Stimulated activated CD8-positive, alpha-beta memory T cell treated with anti-CD3 and anti-CD28 coated beads, Interleukin-4, amount 100 ng/mL, for 24 hours (primary cell): ENCODE results near the gene CCAR1.
"Not testable (repeated sequence)": the region's sequence is repeated elsewhere in the genome, so short reads cannot be mapped to it uniquely, and the experiment has no call there.

ENCODE experiments used
- DNase-seq: peaks from one replicate; pipeline ENCODE4 v3.0.0-alpha.2; 2020; ENCODE audit warnings: low read depth

Gene CCAR1

DNA sequence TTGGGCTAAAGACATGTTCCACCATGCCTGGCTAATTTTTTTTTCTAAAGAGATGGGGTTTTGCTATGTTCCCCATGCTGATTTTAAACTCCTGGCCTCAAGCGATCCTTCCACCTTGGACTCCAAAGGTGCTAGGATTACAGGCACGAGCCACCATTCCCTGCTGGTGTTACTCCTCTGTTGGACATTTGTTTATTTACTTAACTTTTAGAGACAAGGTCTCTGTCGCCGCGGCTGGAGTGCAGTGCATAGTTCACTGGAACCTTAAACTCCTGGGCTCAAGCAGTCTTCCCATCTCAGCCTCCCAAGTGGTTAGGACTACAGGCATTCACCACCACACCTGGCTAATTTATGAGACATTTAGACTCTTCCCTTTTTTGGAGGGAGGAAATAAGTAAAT is 38.9 kb downstream of the CCAR1 start:
- no peak for DNase-seq

DNA sequence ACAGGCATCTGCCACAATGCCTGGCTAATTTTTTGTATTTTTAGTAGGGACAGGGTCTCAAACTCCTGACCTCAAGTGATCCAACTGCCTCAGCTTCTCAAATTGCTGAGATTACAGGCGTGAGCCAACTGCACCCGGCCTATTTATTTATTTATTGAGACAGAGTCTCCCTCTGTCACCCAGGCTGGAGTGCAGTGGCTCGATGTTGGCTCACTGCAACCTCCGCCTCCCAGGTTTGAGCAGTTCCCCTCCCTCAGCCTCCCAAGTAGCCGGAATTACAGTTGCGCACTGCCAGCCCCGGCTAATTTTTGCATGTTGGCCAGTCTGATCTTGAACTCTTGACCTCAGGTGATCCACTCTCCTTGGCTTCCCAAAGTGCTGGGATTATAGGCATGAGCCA is 46.4 kb downstream of the CCAR1 start:
- not testable (repeated sequence) for DNase-seq

DNA sequence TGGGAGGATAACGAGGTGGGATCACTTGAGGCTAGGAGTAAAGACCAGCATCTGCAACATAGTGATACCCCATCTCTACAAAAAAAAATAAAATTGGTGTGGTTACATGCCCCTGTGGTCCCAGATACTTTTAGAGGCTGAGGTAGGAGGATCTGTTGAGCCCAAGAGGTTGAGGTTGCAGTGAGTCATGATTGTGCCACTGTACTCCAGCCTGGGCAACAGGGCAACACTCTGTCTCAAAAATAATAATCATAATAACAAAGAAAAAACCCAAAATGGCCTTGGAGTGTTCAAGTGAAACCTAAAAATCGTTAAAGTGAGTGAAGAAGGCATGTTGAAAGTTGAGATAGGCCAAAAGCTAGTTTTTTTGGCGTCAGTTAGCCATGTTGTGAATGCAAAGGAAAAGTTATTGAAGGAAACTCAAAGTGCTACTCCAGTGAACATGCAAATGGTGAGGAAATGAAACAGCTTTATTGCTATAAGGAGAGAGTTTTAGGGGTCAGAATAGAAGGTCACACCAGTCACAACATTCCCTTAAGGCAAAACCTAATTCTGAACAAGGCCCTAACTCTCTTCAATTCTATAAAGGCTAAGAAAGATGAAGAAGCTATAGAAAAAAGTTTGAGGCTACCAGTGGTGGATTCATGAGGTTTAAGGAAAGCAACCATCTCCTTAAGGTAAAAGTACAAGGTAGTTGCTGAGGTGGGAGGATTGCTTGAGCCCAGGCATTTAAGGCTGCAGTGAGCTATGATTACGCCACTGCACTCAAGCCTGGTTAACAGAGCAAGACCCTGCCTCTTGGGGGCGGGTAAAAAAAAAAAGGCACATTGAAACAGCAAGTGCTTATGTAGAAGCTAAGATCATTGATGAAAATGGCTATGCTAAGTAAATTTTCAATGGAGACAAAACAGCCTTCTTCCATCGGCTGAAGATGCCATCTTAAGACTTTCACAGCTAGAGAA is 60.9 kb downstream of the CCAR1 start:
- no peak for DNase-seq

DNA sequence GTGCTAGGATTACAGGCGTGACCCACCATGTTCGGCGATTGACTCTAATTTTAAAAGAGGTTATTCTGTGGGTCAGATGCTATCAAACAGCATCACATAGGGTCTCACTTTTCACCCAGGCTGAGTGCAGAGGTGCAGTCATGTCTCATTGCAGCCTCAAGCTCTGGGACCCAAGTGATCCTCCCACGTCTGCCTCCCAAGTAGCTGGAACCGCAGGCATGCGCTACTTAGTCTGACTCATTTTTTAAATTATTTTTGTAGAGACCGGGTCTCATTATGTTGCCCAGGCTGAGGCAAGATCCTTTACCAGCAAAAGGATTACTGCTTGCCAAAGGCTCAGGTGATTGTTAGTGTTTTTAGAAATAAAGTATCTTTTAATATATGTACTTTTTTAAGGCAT is 63.4 kb downstream of the CCAR1 start:
- no peak for DNase-seq

DNA sequence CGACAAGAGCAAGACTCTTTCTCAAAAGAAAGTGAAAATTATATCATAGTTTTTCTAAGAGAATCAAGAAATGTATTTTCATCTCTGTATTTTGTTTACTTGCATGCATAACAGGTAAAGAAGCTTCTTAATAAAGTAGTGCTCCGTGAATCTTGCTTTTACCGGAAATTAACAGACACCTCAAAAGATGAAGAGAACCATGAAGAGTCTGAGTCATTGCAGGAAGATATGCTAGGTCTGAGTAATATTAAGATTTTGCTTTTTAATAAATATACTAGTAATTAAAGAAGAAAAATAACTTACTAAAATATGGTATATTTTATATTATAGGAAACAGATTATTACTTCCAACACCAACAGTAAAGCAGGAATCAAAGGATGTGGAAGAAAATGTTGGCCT is 66.8 kb downstream of the CCAR1 start:
- DNase-seq = no peak

DNA sequence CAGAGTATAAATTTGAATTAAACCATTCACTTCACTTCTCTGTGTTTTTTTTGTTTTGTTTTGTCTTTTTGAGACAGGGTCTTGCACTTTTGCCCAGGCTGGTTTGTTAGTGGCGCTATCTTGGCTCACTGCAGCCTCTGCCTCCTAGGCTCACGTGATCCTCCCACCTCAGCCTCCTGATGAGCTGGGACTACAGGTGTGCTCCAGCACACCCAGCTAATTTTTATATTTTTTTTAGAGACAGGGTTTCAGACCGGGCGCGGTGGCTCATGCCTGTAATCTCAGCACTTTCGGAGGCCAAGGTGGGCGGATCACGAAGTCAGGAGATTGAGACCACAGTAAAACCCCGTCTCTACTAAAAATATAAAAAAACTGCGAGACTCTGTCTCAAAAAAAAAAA is 69.4 kb downstream of the CCAR1 start:
- DNase-seq = no peak

DNA sequence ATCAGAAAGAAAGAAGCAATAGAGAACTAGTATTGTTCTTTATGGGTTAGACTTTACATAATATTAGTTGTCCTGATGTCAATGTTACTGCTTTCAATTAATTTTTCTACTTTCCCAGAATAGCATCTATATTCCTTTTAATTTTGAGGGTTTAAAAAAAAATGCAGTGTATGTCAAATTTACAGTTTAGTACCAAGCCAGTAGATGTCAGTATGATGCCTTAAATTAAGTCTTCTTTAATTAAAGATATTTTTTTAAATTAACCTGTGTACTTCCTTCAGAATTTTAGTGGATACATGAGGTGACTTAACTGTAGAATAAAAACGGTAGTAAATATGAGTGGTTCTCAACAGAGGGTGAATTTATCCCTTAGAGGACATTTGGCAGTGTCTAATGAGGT is 71.1 kb downstream of the CCAR1 start:
- DNase-seq = no peak

DNA sequence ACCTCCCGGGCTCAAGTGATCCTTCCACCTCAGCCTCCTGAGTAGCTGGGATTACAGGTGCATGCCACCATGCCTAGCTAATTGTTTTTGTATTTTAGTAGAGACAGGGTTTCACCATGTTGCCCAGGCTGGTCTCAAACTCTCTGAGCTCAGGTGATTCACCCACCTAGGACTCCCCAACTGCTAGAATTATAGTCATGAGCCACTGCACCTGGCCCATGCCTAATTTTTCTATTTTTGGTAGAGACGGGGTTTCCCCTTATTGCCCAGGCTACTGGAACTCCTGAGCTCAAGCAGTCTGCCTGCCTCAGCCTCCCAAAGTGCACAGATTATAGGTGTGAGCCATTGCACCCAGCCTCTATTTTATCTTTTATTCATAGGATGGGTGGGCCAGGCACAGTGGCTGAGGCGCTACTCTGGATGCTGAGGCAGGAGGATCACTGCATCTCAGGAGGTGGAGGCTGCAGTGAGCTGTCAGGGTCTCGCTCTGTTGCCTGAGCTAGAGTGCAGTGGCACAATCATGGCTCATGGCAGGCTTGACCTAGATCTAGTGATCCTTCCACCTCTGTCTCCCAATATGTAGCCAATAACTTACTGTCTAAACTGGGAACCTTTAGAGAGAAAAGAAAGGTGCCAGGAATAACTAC is 75.0 kb downstream of the CCAR1 start:
- no peak for DNase-seq

DNA sequence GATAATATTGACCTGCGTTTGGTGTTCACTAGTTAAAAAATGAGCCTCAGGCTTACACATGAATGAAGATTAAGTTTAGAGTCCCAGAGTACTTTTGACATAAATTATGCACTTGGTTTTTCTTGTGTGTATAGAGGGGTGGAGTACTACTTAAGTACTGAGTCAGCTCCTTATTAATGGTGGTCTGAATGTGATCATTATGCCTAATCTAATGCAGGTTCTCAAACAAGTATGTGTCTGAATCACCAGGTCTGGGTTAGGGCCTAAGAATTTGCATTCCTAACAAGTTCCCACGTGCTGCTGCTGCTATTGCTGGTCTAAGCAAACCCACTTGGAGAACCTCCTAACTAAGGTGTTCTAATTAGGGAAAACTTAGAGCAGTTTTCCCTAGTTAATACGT is 75.6 kb downstream of the CCAR1 start:
- no peak for DNase-seq

DNA sequence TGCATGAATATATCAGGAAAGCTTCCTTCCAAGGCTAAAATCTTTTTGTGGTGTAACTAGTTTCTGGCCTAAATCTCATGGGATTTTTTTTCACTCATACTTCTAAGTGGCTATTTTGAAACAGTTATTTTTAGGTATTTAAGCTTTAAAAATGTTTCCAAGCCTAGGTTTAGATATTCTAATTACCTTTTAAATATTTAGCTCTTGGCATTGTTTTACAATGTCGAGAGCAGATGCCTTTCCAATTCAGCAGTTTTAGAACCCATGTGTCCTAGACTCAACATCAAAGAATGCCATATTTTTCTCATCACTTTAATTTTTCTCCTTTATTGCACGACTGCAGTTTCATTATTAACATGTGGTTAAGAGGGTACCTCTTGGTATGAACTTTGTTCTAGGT is 79.2 kb downstream of the CCAR1 start:
- no peak for DNase-seq

DNA sequence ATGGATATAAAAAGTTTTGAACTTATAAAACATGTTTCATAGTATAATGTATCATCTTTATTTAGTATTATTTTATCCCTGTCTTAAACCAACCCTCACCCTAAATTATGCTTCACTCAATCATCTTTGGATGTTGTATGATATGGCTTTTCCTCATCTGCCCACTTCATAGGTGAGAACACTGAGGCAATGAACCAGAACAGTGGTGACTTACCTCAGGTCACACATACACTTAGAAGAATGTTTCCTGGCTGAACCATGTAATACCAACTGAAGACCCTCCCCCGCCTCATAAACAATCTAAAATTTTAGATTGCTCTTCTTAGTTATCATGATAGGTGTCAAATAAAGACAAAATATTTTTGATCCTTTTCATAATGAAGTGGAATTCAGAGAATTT is 83.7 kb downstream of the CCAR1 start:
- DNase-seq = no peak

DNA sequence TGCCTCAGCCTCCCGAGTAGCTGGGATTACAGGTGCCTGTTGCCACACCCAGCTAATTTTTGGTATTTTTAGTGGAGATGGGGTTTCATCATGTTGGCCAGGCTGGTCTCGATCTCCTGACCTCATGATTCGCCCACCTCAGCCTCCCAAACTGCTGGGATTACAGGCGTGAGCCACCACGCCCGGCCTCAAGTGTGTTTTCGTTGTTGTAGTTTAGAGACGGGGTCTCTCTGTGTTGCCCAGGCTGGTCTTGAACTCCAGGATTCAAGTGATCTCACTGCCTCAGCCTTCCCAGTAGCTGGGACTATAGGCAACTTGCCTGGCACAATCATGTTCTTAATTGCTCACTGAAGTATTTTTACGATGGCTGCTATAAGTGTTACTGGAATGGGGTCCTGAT is 89.8 kb downstream of the CCAR1 start:
- DNase-seq = not testable (repeated sequence)

DNA sequence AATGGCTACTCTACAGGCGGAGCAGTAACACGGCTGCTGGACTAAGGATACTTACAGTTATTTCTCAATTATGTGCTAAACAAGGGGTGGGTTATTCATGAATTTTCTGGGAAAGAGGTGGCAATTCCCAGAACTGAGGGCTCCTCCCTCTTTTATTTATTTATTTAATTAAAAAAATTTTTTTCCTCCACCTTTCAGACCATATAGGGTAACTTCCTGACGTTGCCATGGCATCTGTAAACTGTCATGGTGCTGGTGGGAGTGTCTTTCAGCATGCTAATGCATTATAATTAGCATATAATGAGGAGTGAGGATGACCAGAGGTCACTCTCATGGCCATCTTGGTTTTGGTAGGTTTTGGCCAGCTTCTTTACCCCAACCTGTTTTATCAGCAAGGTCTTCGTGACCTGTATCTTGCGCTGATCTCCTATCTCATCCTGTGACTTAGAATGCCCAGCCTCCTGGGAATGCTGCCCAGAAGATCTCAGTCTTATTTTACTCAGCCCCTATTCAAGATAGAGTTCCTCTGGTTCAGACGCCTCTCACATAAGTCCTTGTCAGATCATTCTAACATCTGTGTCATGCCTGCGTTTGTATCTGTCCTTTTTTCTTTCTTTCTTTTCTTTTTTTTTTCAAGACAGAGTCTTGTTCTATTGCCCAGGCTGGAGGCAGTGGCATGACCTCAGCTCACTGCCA is 90.4 kb downstream of the CCAR1 start:
- DNase-seq = no peak

DNA sequence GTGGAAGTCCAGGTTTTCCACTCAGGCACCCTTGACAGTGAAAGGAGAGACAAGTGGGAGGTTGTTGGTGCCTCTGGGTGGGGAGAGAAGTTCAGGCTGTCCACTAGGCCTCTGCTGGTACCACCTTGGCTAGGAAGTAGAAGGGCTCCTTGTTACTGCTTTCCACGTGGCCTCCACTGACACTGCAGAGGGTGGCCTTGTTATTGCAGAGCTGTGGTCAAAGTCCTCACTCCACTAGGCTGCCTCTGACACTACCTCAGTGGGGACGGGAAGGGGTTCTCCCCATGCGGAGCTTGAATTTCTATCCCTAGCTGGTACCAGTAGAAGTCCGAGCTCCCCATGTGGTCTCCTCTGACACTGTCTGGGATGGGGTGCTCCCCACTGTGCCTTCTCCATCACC is 91.4 kb downstream of the CCAR1 start:
- DNase-seq = no peak

DNA sequence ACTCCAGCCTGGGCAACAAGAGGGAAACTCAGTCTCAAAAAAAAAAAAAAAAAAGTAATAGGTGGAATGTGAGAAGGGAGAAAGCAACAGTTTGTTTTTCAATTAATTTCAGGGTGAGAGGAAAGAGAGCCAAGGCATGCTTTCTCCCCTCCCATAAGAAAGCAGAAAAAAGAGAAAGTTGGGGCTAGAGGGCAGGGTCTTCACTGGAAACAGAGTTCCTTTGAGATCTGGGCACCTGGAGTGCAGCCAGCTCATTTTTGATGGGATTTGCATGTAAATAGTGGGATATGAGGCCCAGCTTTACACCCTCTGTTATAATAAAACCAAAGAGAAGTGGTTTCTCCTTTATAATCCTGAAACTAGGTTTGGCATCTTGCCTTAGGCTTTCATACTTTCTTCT is 92.5 kb downstream of the CCAR1 start:
- DNase-seq = no peak

DNA sequence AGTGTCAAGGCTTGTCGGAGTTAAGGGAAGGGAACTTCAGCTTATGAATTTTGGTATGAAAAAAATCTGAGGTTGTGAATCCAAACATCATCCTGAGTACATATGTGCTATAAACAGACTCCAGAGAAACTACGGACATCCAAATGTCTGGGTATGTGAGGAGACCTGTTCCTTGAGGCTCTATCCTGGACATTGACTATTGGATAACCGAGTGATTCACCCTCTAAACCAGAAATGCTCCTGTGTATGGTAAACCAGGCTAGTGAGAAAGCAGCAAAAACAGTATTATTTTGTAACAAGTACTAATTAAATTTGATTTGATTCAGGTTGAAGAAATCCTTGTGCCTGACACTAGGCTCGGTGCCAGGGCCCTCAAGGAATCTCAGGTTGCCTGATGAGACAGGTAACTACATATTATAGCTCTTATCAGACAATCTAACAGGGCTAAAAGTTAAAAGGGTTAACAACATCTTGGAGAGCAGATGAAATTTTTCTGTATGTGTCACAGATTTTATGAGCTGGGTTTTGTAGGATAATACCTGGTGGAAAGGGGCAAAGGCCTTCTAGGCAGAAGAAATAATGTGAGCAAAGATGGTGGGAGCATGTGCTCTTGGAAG is 95.9 kb downstream of the CCAR1 start:
- no peak for DNase-seq

DNA sequence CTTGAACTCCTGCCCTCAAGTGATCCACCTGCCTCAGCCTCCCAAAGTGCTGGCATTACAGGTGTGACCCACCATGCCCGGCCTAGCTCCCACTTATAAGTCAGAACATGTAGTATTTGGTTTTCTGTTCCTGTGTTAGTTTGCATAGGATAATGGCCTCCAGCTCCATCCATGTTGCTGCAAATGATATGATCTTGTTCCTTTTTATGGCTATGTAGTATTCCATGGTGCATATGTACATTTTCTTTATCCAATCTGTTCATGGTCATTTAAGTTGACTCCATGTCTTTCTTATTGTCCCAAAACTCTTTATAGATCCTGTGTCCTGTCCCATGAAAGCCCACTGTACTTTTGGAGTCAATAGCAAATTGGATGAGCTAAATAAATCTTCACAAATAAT is 99.3 kb downstream of the CCAR1 start:
- DNase-seq = not testable (repeated sequence)

DNA sequence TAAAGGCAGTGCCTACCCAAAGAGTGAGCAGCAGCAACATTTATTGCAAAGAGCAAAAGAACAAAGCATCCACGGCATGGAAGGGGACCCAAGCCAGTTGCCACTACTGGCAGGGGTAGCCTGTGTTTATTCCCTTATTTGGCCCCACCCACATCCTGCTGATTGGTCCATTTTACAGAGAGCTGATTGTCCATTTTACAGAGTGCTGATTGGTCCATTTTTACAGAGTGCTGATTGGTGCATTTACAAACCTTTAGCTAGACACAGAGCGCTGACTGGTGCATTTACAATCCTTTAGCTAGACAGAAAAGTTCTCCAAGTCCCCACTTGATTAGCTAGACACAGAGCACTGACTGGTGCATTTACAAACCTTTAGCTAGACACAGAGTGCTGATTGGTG is 101.6 kb downstream of the CCAR1 start:
- not testable (repeated sequence) for DNase-seq

DNA sequence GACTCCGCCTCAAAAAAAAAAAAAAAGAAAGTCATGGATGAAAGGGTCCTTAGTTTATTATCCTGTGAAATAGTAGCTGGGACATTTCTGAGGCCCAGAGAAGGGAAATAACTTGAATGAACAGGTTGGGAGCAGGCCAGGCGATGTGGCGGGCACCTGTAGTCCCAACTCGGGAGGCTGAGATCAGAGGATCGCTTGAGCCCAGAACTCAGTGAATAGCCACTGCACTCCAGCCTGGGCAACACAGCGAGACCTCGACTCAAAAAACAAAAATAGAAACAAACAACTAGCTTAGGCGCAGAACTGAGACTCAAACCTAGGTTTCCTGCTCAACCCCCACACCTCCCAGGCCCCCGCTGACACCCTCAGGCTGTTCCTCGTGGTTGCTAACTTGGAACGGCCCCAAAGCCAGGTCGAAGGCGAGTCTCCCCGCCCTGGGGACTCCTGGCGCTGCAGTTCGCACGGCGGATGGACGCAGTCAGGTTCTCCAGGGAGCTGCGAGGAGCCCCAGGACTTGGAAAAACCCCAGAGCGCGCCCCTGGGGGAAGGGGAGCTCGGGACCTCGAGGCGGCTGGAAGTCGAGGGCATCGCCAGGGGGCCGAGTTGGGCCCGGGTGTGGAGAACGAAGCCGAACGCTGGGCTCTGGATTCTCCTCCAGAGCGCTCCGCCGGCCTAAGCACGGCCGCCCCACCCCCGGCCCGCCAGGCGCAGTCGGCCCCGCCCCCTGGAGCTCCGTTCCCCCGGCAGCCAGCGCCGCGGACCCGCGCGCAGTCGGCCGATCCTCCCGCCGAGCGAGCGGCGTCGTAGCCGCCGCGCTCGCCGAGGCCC is 105.9 kb downstream of the CCAR1 start, which contains the start of gene STOX1:
TSS of gene STOX1 (plus strand) at position 768 of the 828 bp plus-strand sequence. CDS start 93 bp downstream, outside the sequence.
- peak; percentile 57 for DNase-seq

DNA sequence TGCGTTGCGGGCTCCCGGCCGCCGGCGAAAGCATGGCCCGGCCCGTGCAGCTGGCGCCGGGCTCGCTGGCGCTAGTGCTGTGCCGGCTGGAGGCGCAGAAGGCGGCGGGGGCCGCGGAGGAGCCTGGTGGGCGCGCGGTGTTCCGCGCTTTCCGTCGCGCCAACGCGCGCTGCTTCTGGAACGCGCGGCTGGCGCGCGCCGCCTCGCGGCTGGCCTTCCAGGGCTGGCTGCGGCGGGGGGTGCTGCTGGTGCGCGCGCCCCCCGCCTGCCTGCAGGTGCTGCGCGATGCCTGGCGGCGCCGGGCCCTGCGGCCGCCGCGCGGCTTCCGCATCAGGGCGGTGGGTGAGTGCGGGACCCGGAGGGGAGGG is 106.5 kb downstream of the CCAR1 start:
- DNase-seq = not testable (repeated sequence)

DNA sequence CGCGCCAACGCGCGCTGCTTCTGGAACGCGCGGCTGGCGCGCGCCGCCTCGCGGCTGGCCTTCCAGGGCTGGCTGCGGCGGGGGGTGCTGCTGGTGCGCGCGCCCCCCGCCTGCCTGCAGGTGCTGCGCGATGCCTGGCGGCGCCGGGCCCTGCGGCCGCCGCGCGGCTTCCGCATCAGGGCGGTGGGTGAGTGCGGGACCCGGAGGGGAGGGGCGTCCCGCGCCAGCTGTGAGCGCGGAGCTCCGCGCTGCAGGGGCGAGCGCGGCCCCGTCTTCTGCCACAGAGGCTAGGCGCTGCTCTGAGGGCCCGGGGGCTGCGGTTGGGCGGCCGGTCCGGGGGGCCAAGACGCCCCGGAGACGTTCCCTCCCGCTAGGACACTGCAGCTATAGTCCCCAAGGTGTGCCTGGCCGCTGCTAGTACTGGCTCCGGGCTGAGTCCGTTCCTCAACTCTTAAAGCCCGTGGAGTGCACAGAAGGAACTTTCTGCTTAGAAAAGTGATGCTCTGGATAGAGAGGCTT is 107.1 kb downstream of the CCAR1 start:
- DNase-seq = not testable (repeated sequence)
